Measurements from ENCODE around the gene SLC15A2. TPM values are rescaled to one million over a fixed set of nuclear protein-coding genes. Genes with fewer than 3 reads are reported as not detected.

The SLC15A2 gene
- total RNA-seq, 1 donor from 2014 or later, result 10.8 TPM

DNA sequence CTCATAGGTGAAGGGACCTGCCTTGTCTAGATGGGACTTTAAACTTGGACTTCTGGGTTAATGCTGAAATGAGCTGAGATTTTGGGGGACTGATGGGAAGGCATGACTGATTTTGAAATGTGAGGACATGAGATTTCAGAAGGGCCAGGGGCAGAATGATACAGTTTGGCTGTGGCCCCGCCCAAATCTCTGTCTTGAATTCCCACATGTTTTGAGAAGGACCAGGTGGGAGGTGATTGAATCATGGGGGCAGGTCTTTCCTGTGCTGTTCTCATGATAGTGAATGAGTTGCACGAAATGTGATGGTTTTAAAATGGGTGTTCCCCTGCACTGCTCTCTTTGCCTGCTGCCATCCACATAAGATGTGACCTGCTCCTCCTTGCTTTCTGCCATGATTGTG lies 85.0 kb downstream of the SLC15A2 start:
- intact Hi-C loops (cut with micrococcal nuclease), result no loop called here

- intact Hi-C loops (cut with micrococcal nuclease), result loop anchor here (10.0 kb wide), 1 partner anchor 435 kb away; the partner anchor contains the start of gene POLQ
Measured at GRCh38 chr3:121979734-121980449, 85.7 kb downstream of the SLC15A2 start.

DNA sequence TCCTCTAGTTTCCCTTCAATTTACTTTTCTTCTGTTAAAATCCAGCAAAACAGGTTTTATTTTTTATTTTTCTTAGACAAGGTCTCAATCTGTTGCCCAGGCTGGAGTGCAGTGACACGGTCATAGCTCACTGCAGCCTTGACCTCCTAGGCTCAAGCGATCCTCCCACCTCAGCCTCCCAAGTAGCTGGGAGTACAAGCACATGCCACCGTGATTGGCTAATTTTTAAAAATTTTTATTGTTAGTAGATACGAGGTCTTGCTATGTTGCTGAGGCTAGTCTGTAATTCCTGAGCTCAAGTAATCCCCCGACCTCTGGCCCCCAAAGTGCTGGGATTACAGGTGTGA lies 86.2 kb downstream of the SLC15A2 start:
- intact Hi-C loops (cut with micrococcal nuclease), result loop anchor here (10.0 kb wide), 1 partner anchor 436 kb away; the partner anchor contains the start of gene POLQ

DNA sequence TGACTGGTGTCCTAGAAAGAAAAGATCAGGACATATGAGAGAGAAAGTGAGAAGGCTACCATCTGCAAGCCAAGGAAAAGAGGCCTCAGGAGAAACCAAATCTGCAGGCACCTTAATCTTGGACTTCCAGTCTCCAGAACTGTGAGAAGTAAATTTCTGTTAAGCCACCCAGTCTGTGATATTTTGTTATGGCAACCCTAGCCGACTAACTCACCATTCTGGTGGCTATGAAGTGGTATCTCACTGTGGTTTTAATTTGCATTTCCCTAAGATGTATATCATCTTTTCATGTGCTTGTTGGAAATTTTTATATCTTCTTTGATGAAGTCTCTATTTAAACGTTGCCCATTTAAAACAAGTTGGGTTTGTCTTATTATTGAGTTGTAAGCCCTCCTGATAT lies 87.3 kb downstream of the SLC15A2 start:
- intact Hi-C loops (cut with micrococcal nuclease), result loop anchor here (10.0 kb wide), 1 partner anchor 437 kb away; the partner anchor contains the start of gene POLQ

DNA sequence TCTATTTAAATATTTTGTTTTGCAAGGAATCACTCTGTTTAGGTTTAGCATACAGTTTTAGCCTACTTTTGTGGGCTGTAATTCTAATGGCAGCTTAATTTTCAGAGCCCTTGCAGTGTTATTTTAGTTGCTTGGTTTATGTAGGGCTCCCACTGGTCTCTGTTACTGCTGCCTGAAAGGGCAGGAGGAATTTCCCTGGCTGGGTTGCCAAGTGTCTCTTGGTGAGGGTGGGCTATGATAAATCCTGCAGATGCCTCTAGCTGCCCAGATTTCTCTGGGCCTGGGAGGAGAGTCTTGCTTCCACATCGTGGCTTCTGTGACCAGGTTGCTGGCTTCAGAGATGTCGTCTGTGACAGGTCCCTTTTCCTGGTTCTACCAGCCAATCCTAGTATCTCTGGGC lies 91.6 kb downstream of the SLC15A2 start:
- intact Hi-C loops (cut with micrococcal nuclease), result loop anchor here (10.0 kb wide), 1 partner anchor 441 kb away; the partner anchor contains the start of gene POLQ

- intact Hi-C loops (cut with micrococcal nuclease), result loop anchor here (10.0 kb wide), 1 partner anchor 443 kb away; the partner anchor contains the start of gene POLQ
Measured at GRCh38 chr3:121988146-121988545, 93.9 kb downstream of the SLC15A2 start.

DNA sequence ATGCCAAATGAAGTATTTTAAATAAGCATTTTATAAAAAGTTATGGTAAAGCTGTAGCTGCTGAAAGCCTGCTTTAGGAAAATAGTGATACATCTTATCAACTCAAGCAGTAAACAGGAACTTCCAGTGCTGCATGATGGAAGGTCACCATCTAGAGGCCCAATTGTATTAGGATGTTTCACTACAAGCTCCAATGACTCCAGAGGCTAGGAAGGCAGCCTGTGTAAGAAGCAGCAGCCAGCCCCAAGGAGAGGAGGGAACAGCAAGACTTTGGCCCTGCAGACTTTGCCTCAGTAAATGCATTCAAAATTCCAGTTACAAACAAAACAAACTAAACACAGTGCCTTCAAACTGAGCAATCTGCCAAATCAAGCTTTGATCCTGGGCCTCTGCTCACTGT lies 95.7 kb downstream of the SLC15A2 start:
- intact Hi-C loops (cut with micrococcal nuclease), result loop anchor here (10.0 kb wide), 1 partner anchor 445 kb away; the partner anchor contains the start of gene POLQ

DNA sequence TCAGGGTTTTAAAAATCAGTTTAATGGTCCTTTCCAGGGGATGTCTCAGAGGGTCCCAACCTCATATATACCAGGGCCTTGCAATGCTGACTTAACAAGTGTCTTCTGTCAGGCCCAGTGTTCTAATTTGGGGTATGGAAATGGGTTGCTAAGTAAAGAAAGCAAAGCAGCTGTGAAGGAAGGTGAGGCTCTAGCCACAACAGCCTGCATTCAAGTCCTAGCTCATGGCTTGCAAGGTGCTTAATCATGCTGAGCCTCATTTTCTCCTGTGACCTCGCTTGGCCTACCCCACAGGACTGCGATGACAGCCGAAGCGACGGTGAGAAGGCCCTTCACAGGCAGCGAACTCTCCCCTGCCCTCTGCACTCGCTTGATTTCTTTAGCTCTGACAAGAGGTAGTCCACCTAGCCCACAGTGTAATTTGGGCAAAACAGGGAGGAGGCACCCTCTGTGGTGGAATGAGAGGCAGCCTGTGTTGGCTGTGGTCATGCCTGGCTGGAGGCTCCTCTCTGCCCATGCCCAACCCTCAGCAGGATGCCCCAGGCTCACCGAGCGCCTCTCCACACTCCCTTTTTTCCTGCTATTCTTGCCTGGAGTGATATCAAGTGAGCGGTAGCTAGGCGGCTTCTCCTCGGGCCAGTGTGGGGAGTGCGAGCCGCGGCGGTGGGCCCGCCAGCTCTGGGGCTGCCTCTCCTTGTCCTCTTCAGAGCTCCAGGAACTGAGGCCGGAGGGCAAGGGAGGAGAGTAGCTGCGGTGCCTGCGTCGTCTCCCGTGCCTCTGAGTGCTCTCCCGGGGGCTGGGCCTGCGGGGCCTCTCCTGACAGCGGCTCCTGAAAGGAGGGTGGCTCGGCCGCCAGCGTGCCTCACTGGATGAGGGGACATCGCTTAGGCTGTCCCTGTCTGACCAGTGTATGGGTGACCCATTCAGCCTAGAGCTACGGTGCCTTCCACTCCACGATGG lies 98.7 kb downstream of the SLC15A2 start:
- intact Hi-C loops (cut with micrococcal nuclease), result no loop called here

Other genes with a start within 250 kb of the SLC15A2 start
- 336 and 340 TPM in 2 replicates for gene HCLS1, start 233.5 kb upstream of the SLC15A2 start, total RNA-seq
- 33.2 and 34.5 TPM in 2 replicates for gene GOLGB1, start 144.7 kb upstream of the SLC15A2 start, total RNA-seq
- 35.3 and 37.1 TPM in 2 replicates for gene IQCB1, start 59.3 kb upstream of the SLC15A2 start, total RNA-seq
- gene EAF2, start 59.2 kb upstream of the SLC15A2 start, total RNA-seq, result 35.2 and 39.3 TPM in 2 replicates
- 0.43 TPM in 2 replicates for gene ILDR1, start 127.8 kb downstream of the SLC15A2 start, total RNA-seq
- 9.3 and 12.4 TPM in 2 replicates for gene CD86, start 161.0 kb downstream of the SLC15A2 start, total RNA-seq